ENCODE data around the gene CHRFAM7A. TPM values are rescaled to one million over a fixed set of nuclear protein-coding genes. Genes with fewer than 3 reads are reported as not detected.
A peak's percentile ranks its signal among the peaks of the same experiment; 100 is the strongest.
"Not testable (repeated sequence)": the region's sequence is repeated elsewhere in the genome, so short reads cannot be mapped to it uniquely, and the experiment has no call there.

CHRFAM7A gene
- 0.55 TPM for polyA plus RNA-seq (2013, experiment 1 of 2; ENCODE audit: insufficient read length)
- 0.18 TPM for polyA plus RNA-seq (2013, experiment 2 of 2; ENCODE audit: insufficient read length)

- DNase-seq: not testable (repeated sequence)
Observed at GRCh38 chr15:30392766-30393663, at the start of gene CHRFAM7A. CHRFAM7A (minus strand) TSS chr15:30393540; CDS start chr15:30383351, 10,189 bp downstream.

- not testable (repeated sequence) for DNase-seq
Observed at GRCh38 chr15:30438348-30438747, 45.0 kb upstream of the CHRFAM7A start.

- not testable (repeated sequence) for DNase-seq
Observed at GRCh38 chr15:30435878-30436277, 42.5 kb upstream of the CHRFAM7A start.

DNA sequence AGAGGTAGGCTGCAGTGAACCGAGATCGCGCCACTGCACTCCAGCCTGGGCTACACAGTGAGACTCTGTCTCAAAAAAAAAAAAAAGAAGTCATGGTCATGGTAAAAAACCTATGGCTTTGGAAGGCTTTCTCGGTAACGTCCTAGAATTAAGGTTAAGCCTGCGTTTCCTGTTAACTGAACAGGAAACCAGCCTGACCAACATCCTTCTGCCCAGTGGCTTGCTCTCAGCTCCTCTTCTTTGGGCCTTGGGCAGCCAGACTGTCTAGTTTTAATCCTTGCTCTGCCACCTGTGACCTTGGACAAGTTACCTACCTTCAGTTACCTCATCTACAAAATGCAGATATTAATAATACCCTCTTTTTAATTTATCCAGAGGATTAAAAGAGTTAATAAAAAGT is 27.4 kb upstream of the CHRFAM7A start:
- DNase-seq: not testable (repeated sequence)

GRCh38 chr15:30414160-30414559 is 20.8 kb upstream of the CHRFAM7A start, which contains the start of gene GOLGA8R:
GOLGA8R (minus strand) TSS chr15:30414260; CDS start chr15:30414162, 98 bp downstream.
- not testable (repeated sequence) for DNase-seq

DNA sequence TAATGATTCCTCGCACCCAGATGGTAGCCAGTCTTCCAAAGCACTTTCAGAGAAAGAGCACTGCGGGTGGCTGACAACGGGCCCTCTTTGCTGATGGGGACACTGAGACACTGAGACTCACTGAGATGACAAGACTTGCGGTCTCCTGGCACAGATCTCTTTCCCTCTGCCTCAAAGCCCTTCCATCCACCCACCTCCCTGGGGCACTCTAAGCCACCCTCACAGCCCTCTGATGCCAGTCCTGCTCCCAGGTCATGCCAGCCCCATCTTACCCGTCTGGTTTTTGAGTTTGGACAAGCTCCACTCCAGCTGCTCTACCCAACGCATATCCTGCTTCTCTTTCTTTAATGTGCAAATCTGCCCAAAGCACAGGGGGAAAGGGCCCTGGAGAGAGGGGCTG is 14.3 kb upstream of the CHRFAM7A start:
- DNase-seq: not testable (repeated sequence)

- DNase-seq: not testable (repeated sequence)
Observed at GRCh38 chr15:30398988-30399387, 5.6 kb upstream of the CHRFAM7A start.

- DNase-seq: not testable (repeated sequence)
Observed at GRCh38 chr15:30393664-30393991, 288 bp upstream of the CHRFAM7A start.

DNA sequence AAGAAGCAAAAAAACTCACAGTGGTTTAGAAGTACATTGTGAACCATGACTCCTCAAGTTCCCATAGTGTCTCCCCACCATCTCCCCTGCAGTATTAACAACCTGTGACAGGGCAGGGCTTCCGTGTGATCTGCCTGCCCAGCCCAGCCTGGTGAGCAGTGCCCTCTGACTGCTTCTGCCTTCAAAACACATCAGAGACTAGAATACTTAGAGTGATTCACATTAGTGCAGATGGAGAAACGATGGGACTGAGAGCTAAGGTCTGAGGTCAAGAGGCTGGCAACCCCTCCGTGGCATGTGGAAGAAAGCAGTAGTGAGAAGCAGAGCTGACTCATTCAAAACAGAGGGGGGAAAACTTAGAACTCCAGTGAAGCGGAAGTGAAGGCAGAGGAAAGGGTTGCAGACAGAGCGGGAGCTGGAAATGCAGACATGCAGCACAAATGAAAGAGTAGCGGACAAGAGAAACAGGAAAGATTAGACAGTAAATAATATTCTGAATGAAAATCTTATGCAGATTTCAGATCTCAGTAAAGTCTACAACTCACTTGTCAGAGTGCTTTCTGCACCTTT is 6.9 kb downstream of the CHRFAM7A start:
- not testable (repeated sequence) for DNase-seq

GRCh38 chr15:30377082-30377413 is 16.3 kb downstream of the CHRFAM7A start:
- not testable (repeated sequence) for DNase-seq

- DNase-seq: not testable (repeated sequence)
Observed at GRCh38 chr15:30376375-30377081, 16.8 kb downstream of the CHRFAM7A start.

DNA sequence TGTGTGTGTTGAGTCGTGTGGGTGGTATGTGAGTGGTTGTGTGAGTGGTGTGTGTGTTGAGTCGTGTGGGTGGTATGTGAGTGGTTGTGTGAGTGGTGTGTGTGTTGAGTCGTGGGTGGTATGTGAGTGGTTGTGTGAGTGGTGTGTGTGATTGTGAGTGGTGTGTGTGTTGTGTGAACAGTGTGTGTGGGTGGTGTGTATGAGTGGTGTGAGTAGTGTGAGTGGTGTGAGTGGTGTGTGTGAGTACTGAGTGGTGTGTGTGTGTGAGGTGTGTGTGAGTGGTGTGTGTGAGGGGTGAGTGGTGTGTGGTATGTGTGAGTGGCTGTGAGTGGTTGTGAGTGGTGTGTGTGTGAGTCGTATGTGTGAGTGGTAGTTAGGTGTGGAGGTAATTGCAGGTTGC is 17.5 kb downstream of the CHRFAM7A start:
- peak; percentile 0 for DNase-seq

DNA sequence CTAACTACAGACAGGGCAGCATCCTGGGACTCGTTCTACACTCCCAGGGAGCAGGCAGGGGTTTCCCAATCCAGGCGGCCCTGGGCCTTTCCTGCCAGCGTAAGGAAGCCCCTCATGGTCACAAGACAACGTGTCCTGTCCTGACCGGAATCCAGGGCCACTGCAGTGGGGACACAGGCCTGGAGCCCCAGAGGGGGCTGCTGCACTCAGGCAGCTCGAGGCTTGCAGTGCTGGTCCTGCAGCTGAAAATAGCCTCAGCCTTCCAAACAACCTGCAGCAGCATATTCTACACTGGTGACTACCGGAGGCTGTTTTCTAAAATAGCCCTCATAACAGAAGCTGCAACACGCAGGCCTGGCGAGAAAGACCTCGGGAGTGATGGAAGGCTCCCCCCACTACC is 18.5 kb downstream of the CHRFAM7A start:
- DNase-seq: not testable (repeated sequence)

- DNase-seq: not testable (repeated sequence)
Observed at GRCh38 chr15:30368271-30368670, 25.1 kb downstream of the CHRFAM7A start.

DNA sequence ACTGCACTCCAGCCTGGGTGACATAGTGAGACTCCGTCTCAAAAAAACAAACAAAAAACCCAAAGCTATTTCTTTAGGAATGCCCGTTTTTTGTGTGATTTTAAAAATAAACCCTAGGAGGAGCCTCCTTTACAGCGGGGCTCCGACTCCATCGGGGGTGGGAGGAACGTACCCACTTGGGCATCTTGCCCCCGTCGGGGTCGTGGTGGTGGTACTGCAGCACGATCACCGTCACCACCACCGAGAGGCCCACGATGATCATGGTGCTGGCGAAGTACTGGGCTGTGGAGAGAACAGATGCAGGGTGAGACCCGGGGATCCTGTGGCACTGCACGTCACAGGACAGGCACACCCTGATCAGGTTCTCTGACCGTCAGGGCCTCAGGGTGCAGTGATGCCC is 26.1 kb downstream of the CHRFAM7A start:
- not testable (repeated sequence) for DNase-seq

GRCh38 chr15:30361404-30361803 is 31.9 kb downstream of the CHRFAM7A start:
- not testable (repeated sequence) for DNase-seq

DNA sequence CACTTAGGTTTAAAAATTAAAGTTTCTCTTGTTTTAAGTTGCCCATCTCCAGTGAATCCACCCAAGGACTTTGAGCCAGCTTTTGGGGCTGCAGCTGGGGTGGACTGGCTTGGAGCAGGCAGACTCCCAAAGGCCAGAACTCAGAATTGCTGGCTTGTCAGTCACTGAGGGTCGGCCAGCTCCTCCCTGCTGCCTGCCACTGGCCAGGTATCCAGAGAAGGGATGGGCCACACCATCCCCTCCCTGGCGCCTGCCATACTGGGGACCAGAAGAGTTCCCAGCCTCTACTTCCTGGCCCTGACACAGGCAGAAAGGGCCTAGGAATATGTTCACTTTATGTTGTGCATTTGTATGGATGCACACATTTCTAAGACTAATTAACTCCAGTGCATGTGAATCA is 32.4 kb downstream of the CHRFAM7A start:
- not testable (repeated sequence) for DNase-seq

- DNase-seq: not testable (repeated sequence)
Observed at GRCh38 chr15:30355043-30355442, 38.3 kb downstream of the CHRFAM7A start.

- DNase-seq: not testable (repeated sequence)
Observed at GRCh38 chr15:30349803-30350202, 43.5 kb downstream of the CHRFAM7A start.

DNA sequence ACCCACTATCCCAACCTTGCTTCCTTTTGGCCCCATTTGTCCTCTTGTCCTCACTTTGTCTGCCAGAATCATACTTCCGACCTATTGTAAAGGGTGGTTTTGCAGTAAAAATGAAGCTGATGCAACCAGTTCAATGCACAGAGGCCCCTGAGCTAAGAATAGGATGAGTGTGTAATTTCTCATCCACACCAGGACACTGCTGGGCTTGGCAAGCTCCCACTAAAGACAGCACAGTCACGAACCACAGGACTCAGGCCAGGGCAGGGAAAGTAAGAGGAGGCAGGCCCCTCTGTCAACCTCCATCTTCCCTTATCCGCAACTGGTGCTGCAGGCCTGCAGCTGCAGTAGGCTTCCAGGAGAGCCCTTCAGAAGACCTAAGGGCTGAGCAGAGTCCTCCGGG is 56.8 kb downstream of the CHRFAM7A start:
- DNase-seq: not testable (repeated sequence)

DNA sequence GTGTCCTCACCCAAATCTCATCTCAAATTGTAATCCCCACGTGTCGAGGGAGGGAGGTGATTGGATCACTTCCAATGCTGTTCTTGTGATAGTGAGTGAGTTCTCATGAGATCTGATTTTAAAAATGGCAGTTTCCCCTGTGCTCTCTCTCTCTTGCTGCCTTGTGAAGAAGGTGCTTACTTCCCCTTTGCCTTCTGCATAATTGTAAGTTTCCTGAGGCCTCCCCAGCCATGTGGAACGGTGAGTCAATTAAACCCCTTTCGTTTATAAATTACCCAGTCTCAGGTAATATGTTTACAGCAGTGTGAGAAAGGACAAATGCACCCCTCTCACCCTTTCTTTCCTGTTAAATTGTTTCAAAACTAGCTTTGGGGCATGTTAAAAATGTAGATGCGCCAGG is 59.2 kb downstream of the CHRFAM7A start:
- not testable (repeated sequence) for DNase-seq

GRCh38 chr15:30326145-30326544 is 67.2 kb downstream of the CHRFAM7A start:
- not testable (repeated sequence) for DNase-seq

- DNase-seq: not testable (repeated sequence)
Observed at GRCh38 chr15:30321063-30321462, 72.3 kb downstream of the CHRFAM7A start.
